HUES48 (cell line): ENCODE measurements around the gene RASSF10.

Experiments
- H3K27ac ChIP-seq: one replicate; pipeline ENCODE4 v1.7.0; 2013; ENCODE audit warnings: low read depth, low read length, inconsistent platforms
- H3K27me3 ChIP-seq: 2 replicates; pipeline ENCODE4 v1.6.1; 2013; ENCODE audit warnings: mild to moderate bottlenecking, low read length; ENCODE audit not compliant: control insufficient read depth, insufficient read depth
- H3K36me3 ChIP-seq: 2 replicates; pipeline ENCODE4 v1.6.1; 2013; ENCODE audit warnings: low read length; ENCODE audit not compliant: control insufficient read depth, insufficient read depth
- H3K4me1 ChIP-seq: 2 replicates; pipeline ENCODE4 v1.6.1; 2013; ENCODE audit warnings: mild to moderate bottlenecking, low read length; ENCODE audit not compliant: control insufficient read depth, insufficient read depth
- H3K4me3 ChIP-seq: 2 replicates; pipeline ENCODE4 v1.5.1; 2013; ENCODE audit warnings: mild to moderate bottlenecking, low read depth, low read length
- H3K9ac ChIP-seq: 2 replicates; pipeline ENCODE4 v1.6.1; 2013; ENCODE audit warnings: mild to moderate bottlenecking, low read depth, low read length, moderate library complexity
- H3K9me3 ChIP-seq: 2 replicates; pipeline ENCODE4 v1.6.1; 2013; ENCODE audit warnings: low read length; ENCODE audit not compliant: control insufficient read depth, insufficient read depth

Gene RASSF10

GRCh38 chr11:13008625-13009475 lies at the start of gene RASSF10:
TSS of gene RASSF10 (plus strand) at chr11:13009316. CDS start at chr11:13009577, 261 bp downstream.
- peak within 1 kb of the TSS; percentile 71 for H3K4me3 ChIP-seq
- H3K27ac ChIP-seq, result peak within 1 kb of the TSS; percentile 77
- no peaks in the 10 kb centered on the region for H3K36me3 ChIP-seq
- H3K4me1 ChIP-seq, result peaks cover 34% of the 10 kb centered on the region
- peaks cover 72% of the 10 kb centered on the region for H3K27me3 ChIP-seq
- no peaks in the 10 kb centered on the region for H3K9me3 ChIP-seq
- peak within 1 kb of the TSS; percentile 55 for H3K9ac ChIP-seq

- Histone ChIP-seq H3K4me1 (0 out of 2 replicates have a peak, but pooled peaks cover 4% of the 10 kb centered on the region), H3K36me3 (no peaks in the 10 kb centered on the region), H3K9me3 (no peaks in the 10 kb centered on the region), H3K27ac (no peak overlapping the region), H3K4me3 (no peak overlapping the region), H3K27me3 (no peaks in the 10 kb centered on the region; the same call in 1 of the 2 replicates), H3K9ac (no peak overlapping the region)
Measured at GRCh38 chr11:12961615-12962014, 47.5 kb upstream of the RASSF10 start.

GRCh38 chr11:12962306-12962705 lies 46.8 kb upstream of the RASSF10 start:
- no peak overlapping the region for H3K9ac ChIP-seq
- no peaks in the 10 kb centered on the region; the same call in 1 of the 2 replicates for H3K27me3 ChIP-seq
- 0 out of 2 replicates have a peak, but pooled peaks cover 5% of the 10 kb centered on the region for H3K4me1 ChIP-seq
- H3K27ac ChIP-seq, result no peak overlapping the region
- H3K36me3 ChIP-seq, result no peaks in the 10 kb centered on the region
- no peak overlapping the region for H3K4me3 ChIP-seq
- no peaks in the 10 kb centered on the region for H3K9me3 ChIP-seq

- no peaks in the 10 kb centered on the region for H3K36me3 ChIP-seq
- H3K4me1 ChIP-seq, result 0 out of 2 replicates have a peak, but pooled peaks cover 5% of the 10 kb centered on the region
- H3K9ac ChIP-seq, result no peak overlapping the region
- no peaks in the 10 kb centered on the region for H3K9me3 ChIP-seq
- no peak overlapping the region for H3K4me3 ChIP-seq
- no peak overlapping the region for H3K27ac ChIP-seq
- H3K27me3 ChIP-seq, result no peaks in the 10 kb centered on the region; the same call in 1 of the 2 replicates
Measured at GRCh38 chr11:12963051-12963450, 46.1 kb upstream of the RASSF10 start.

GRCh38 chr11:12963792-12964536 lies 45.2 kb upstream of the RASSF10 start:
- Histone ChIP-seq H3K27ac (no peak overlapping the region), H3K9me3 (no peaks in the 10 kb centered on the region), H3K9ac (no peak overlapping the region)

GRCh38 chr11:12964650-12965049 lies 44.5 kb upstream of the RASSF10 start:
- Histone ChIP-seq H3K4me1 (0 out of 2 replicates have a peak, but pooled peaks cover 5% of the 10 kb centered on the region), H3K27ac (no peak overlapping the region), H3K27me3 (no peaks in the 10 kb centered on the region; the same call in 1 of the 2 replicates), H3K9ac (no peak overlapping the region), H3K4me3 (no peak overlapping the region), H3K36me3 (no peaks in the 10 kb centered on the region), H3K9me3 (no peaks in the 10 kb centered on the region)

More at GRCh38 chr11:12963792-12964536, 45.2 kb upstream of the RASSF10 start:
- Histone ChIP-seq H3K36me3 (no peaks in the 10 kb centered on the region), H3K4me3 (no peak overlapping the region), H3K27me3 (no peaks in the 10 kb centered on the region; the same call in 1 of the 2 replicates), H3K4me1 (0 out of 2 replicates have a peak, but pooled peaks cover 5% of the 10 kb centered on the region)

GRCh38 chr11:12966002-12966401 lies 43.1 kb upstream of the RASSF10 start:
- no peak overlapping the region for H3K4me3 ChIP-seq
- H3K36me3 ChIP-seq, result no peaks in the 10 kb centered on the region
- H3K27me3 ChIP-seq, result no peaks in the 10 kb centered on the region; the same call in 1 of the 2 replicates
- H3K4me1 ChIP-seq, result 0 out of 2 replicates have a peak, but pooled peaks cover 5% of the 10 kb centered on the region
- no peak overlapping the region for H3K9ac ChIP-seq
- H3K27ac ChIP-seq, result no peak overlapping the region
- H3K9me3 ChIP-seq, result no peaks in the 10 kb centered on the region

- H3K4me3 ChIP-seq, result no peak overlapping the region
- H3K36me3 ChIP-seq, result no peaks in the 10 kb centered on the region
- no peaks in the 10 kb centered on the region for H3K9me3 ChIP-seq
- H3K27me3 ChIP-seq, result no peaks in the 10 kb centered on the region; the same call in 1 of the 2 replicates
- H3K9ac ChIP-seq, result no peak overlapping the region
- H3K4me1 ChIP-seq, result 0 out of 2 replicates have a peak, but pooled peaks cover 5% of the 10 kb centered on the region
- no peak overlapping the region for H3K27ac ChIP-seq
Measured at GRCh38 chr11:12968101-12968500, 41.0 kb upstream of the RASSF10 start.

GRCh38 chr11:12968826-12969225 lies 40.3 kb upstream of the RASSF10 start:
- Histone ChIP-seq H3K4me1 (0 out of 2 replicates have a peak, but pooled peaks cover 5% of the 10 kb centered on the region), H3K9ac (no peak overlapping the region)

GRCh38 chr11:12971955-12972354 lies 37.2 kb upstream of the RASSF10 start:
- H3K27me3 ChIP-seq, result no peaks in the 10 kb centered on the region
- H3K27ac ChIP-seq, result no peak overlapping the region
- H3K9me3 ChIP-seq, result no peaks in the 10 kb centered on the region
- no peaks in the 10 kb centered on the region for H3K36me3 ChIP-seq
- no peak overlapping the region for H3K4me3 ChIP-seq
- H3K4me1 ChIP-seq, result no peaks in the 10 kb centered on the region
- no peak overlapping the region for H3K9ac ChIP-seq

More at GRCh38 chr11:12968826-12969225, 40.3 kb upstream of the RASSF10 start:
- H3K27me3 ChIP-seq, result no peaks in the 10 kb centered on the region; the same call in 1 of the 2 replicates
- no peaks in the 10 kb centered on the region for H3K36me3 ChIP-seq
- no peak overlapping the region for H3K4me3 ChIP-seq
- H3K9me3 ChIP-seq, result no peaks in the 10 kb centered on the region
- no peak overlapping the region for H3K27ac ChIP-seq
